Measurements from ENCODE around the gene ZNF17.
"Not testable (repeated sequence)": the region's sequence is repeated elsewhere in the genome, so short reads cannot be mapped to it uniquely, and the experiment has no call there.

Gene ZNF17

DNA sequence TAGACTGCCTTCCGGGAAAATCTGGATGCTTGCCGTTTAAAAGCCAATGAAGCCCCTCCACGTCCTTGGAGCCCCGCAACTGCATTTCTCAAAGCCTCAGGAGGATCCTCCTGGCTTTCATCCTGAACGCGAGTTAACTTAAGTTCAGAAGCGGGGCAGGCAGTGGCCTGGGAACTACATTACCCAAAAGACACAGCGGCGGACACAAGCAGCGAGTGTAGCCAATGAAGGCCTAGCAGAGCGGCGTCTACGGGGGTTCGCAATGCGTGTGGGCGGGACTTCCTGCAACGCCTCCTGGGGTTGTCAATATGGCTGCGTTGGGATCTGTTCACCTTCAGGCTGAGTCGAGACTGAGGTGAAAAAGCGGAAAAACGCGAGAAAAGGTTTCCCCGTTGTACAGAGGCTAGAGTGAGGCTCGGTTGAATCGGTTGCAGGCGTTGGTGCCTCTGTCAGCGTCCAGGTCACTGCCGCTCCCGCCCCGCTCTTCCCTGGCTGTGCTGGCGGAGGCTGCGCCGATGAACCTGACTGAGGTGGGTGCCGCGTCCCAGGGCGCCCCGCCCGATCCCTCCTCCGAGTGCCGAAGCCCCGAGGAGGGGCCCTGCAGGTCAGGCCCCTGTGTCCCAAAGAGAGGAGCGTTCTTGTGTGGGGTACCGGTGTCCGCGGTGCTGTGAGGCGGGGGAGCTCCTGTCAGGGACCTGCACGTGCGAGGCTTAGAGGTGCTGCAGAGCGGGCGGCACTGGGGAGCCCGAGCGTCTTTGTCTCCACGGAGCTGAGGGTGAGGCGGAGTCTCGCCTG, at the start of gene ZNF17:
Gene ZNF17 (plus strand): TSS at position 285 of the 795 bp plus-strand sequence. CDS start 2,455 bp downstream, outside the sequence.
- DNase-seq, result peak; percentile 93 to 94

GRCh38 chr19:57362419-57362818, 48.5 kb upstream of the ZNF17 start:
- DNase-seq, result no peak

GRCh38 chr19:57362997-57363687, 47.8 kb upstream of the ZNF17 start, which contains the start of the genes TRAPPC2B and ZNF547:
Gene TRAPPC2B, plus strand, starts transcription at chr19:57363551. Its CDS starts 1,283 bp downstream, at chr19:57364834.
Gene ZNF547, plus strand, starts transcription at chr19:57363551. Its CDS starts 5,005 bp downstream, at chr19:57368556.
- DNase-seq, result peak; percentile 99 to 100

GRCh38 chr19:57363688-57364181, 47.2 kb upstream of the ZNF17 start:
- no peak for DNase-seq

GRCh38 chr19:57366776-57367175, 44.2 kb upstream of the ZNF17 start:
- DNase-seq, result no peak

DNA sequence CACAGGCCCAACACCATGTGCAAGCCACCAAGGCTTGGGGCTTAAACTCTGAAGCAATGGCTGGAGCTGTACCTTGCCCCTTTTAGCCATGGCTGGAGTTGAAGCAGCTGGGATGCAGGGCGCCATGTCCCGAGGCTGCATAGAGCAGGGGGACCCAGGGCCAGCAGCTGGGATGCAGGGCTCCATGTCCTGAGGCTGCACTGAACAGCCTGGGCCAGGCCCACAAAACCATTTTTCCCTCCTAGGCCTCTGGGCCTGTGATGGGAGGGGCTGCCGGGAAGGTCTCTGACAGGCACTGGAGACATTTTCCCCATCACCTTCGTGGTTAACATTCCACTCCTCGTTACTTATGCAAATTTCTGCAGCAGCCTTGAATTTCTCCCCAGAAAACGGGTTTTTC, 36.8 kb upstream of the ZNF17 start:
- DNase-seq, result no peak

- DNase-seq, result not testable (repeated sequence)
Measured at GRCh38 chr19:57374647-57375046, 36.3 kb upstream of the ZNF17 start.

DNA sequence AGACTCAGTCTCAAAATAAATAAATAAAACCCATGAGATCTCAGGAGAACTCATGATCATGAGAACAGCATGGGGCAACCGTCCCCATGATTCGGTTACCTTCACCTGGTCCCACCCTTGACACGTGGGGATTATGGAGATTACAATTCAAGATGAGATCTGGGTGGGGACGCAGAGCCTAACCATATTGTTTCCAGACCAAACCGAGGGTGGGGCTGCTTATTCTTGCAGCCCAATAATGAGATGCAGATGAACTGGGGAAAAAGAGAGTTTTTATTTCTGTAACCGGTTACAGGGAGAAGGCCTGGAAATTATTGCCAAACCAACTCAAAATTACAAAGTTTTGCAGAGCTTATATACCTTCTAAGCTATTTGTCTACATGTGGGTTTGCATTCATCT, 34.8 kb upstream of the ZNF17 start:
- no peak for DNase-seq

DNA sequence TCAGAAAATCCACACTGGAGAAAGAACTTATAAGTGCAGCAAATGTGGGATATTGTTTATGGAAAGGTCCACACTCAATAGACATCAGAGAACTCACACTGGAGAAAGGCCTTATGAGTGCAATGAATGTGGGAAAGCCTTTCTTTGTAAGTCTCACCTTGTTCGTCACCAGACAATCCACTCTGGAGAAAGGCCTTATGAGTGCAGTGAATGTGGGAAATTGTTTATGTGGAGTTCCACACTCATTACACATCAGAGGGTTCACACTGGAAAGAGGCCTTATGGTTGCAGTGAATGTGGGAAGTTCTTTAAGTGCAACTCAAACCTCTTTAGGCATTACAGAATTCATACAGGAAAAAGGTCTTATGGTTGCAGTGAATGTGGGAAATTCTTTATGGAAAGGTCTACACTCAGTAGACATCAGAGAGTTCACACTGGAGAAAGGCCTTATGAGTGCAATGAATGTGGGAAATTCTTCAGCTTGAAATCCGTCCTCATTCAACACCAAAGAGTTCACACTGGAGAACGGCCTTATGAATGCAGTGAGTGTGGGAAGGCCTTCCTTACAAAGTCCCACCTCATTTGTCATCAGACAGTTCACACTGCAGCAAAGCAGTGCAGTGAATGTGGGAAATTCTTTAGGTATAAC, 33.3 kb upstream of the ZNF17 start:
- DNase-seq, result no peak

DNA sequence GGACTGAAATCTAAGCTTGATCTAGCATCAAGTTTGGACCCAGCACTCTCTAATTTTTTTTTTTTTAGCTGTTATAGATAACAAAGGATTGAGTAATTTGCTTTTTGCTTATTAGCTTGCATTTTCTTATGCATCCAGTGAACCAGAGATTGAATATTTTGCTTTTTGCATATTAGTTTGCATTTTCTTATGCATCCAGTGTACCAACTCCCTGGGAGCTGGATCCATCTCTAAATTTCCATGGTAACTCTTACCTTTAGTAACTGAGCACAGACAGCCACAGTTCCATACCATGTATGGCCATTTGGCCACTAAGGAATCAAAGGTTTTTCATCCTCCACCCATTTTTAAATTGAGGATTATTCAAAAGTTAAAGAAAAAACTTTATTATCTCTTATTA, 30.0 kb upstream of the ZNF17 start:
- no peak for DNase-seq

DNA sequence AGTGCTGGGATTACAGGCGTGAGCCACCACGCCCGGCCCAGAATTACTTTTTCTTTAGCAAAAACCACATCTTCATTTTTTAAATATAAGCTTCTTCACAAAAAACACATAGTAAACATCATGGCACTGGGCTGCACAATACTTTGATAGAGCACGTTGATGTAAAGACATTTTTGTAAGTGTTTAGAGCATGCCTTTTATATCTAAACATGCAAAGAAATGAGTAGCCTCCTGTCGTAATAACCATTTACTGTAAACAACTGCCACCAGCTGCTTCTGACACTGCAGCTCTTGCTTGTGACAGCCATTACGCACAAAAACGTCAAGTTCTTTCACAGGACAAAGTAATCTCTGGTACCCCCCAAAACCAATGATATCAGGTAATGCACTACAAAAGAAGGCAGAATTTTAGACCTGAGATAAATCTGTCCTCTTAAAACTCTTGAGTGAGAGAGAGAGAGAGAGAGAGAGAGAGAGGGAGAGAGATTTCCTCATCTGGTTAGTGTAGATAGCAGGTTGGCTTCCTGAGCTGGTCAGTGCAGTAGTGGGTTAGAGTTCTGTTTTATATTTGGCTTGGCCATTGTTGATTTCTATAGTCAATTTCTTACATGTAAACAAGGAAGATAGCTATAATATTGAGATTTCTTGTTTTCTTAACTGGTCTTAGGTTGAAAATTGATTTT, 28.0 kb upstream of the ZNF17 start:
- no peak for DNase-seq

DNA sequence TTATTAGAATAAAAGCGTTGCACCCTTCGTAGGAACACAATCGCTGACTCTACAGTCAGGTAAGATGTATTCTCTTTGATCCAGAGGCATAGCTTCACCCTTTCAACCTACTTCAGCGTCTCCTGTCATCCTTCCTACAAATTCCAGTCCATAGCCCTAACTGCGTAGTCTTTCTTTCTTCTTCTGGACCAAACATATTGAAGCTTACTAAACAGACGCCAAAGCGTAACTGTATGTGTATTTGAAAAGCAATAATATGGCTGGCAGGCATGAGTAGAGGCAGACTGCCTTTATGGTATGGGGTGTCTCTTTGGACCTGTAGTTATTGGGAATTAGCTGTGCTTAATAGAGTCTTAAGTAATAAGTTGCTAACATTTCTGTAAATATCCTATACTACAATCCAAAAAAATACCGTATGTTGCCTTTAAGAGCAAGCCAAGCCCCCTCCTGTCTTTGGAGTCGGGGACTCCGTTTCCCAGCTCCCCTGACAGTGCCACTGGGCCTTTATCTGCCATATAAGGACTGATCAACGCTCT, 21.7 kb upstream of the ZNF17 start:
- no peak for DNase-seq

GRCh38 chr19:57389730-57390598, 21.0 kb upstream of the ZNF17 start, which contains the start of gene ZNF548:
Gene ZNF548, plus strand, starts transcription at chr19:57389854. Its CDS starts 246 bp downstream, at chr19:57390100.
- DNase-seq, result peak; percentile 99

- no peak for DNase-seq
Measured at GRCh38 chr19:57395710-57396109, 15.3 kb upstream of the ZNF17 start.

DNA sequence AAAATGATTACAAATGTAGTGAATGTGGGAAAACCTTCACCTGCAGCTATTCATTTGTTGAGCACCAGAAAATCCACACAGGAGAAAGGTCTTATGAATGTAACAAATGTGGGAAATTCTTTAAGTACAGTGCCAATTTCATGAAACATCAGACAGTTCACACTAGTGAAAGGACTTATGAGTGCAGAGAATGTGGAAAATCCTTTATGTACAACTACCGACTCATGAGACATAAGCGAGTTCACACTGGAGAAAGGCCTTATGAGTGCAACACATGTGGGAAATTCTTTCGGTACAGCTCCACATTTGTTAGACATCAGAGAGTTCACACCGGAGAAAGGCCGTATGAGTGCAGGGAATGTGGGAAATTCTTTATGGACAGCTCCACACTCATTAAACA, 12.1 kb upstream of the ZNF17 start:
- no peak for DNase-seq

- no peak for DNase-seq
Measured at GRCh38 chr19:57403737-57404563, 7.0 kb upstream of the ZNF17 start.

GRCh38 chr19:57406516-57407123, 4.3 kb upstream of the ZNF17 start:
- DNase-seq, result peak; percentile 77 to 80

GRCh38 chr19:57419439-57419838, 8.5 kb downstream of the ZNF17 start:
- no peak for DNase-seq

GRCh38 chr19:57421037-57421436, 10.1 kb downstream of the ZNF17 start:
- no peak for DNase-seq

All from CD4-positive, alpha-beta T cell treated with Interleukin-4 for 1 hour (primary cell).